Measurements from ENCODE around the gene GLT8D2. TPM values are rescaled to one million over a fixed set of nuclear protein-coding genes. Genes with fewer than 3 reads are reported as not detected.

Gene GLT8D2
- total and polyA plus RNA-seq, 2 donors (not counting 3 experiments of a cell fraction or from before 2014, with no cell fraction given) = 1.7 to 2.6 TPM

DNA sequence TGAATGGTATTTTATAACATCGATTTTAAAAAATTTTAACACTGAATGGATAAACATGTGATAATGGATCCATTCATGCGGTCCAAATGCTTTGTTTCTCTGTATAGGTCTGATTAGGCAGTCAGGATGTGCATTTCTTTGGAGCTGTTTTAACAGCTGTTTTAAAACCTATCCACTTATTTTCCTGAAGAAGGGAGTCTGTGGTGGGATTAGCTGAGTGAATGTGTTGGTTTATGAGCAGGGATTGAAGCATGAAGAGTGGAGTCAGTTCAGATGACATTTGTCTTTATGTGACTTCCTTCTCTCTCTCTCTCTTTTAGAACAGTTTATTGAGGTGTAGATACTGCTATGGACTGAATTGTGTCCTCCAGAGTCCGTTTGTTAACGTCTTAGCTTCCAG is 37.7 kb downstream of the GLT8D2 start:
- Histone ChIP-seq H3K9me1 (replicated peaks; ENCODE audit: control insufficient read depth, extremely low read depth, insufficient read depth, low read length) (no peaks in the 10 kb centered on the region), H3K27ac (ENCODE audit: insufficient read depth, low read depth, low read length) (no peak overlapping the region), H2AFZ (ENCODE audit: low read depth, low read length) (no peak overlapping the region), H3K4me3 (replicated peaks in 1 of 3; ENCODE audit: insufficient read depth in 1 of 3, low read depth in 1 of 3, low read length in 3 of 3) (no peak overlapping the region), H3K27me3 (ENCODE audit: control insufficient read depth in 2 of 2, insufficient read depth in 2 of 2, low read length in 2 of 2) (no peaks in the 10 kb centered on the region), H3K4me2 (ENCODE audit: insufficient read depth, low read length) (no peak overlapping the region), H3K79me2 (ENCODE audit: control insufficient read depth, insufficient read depth, low read length) (no peaks in the 10 kb centered on the region), H4K20me1 (replicated peaks; ENCODE audit: control insufficient read depth, extremely low read depth, insufficient read depth, low read length) (no peaks in the 10 kb centered on the region), H3K4me1 (ENCODE audit: control insufficient read depth, extremely low read depth, insufficient read depth, low read length) (peaks cover 13% of the 10 kb centered on the region), H3K36me3 (ENCODE audit: control insufficient read depth in 2 of 2, extremely low read depth in 1 of 2, insufficient read depth in 2 of 2, low read length in 2 of 2) (no peaks in the 10 kb centered on the region), H3K9me3 (replicated peaks; ENCODE audit: control insufficient read depth, insufficient read depth, low read length) (no peaks in the 10 kb centered on the region), H3K9ac (replicated peaks; ENCODE audit: extremely low read depth, insufficient read depth, low read length) (no peak overlapping the region)
- intact Hi-C loops (cut with micrococcal nuclease) (no loop called here), dilution Hi-C loops (cut with MboI; ENCODE audit: extremely low pct_ligation_motif_present, low sequenced_read_pairs) (no loop called here)
- BruUV-seq (replicated peaks) = no TSS peak
- no peak for TF ChIP-seq POLR2A (IDR thresholded peaks at IDR 0.05; ENCODE audit: low read depth, low read length)
- no peak for TF ChIP-seq MYC (IDR thresholded peaks at IDR 0.05; ENCODE audit: low read depth, low read length)
- no peak for TF ChIP-seq GATA2 (IDR thresholded peaks at IDR 0.05; ENCODE audit: insufficient read depth, insufficient read length, low read depth, low read length)
- TF ChIP-seq POLR2AphosphoS5 (IDR thresholded peaks at IDR 0.05; ENCODE audit: insufficient read depth, low read depth, low read length) = no peak
- TF ChIP-seq FOS (IDR thresholded peaks at IDR 0.05; ENCODE audit: borderline replicate concordance, insufficient read depth, low read length) = no peak
- TF ChIP-seq, protein P1, sequence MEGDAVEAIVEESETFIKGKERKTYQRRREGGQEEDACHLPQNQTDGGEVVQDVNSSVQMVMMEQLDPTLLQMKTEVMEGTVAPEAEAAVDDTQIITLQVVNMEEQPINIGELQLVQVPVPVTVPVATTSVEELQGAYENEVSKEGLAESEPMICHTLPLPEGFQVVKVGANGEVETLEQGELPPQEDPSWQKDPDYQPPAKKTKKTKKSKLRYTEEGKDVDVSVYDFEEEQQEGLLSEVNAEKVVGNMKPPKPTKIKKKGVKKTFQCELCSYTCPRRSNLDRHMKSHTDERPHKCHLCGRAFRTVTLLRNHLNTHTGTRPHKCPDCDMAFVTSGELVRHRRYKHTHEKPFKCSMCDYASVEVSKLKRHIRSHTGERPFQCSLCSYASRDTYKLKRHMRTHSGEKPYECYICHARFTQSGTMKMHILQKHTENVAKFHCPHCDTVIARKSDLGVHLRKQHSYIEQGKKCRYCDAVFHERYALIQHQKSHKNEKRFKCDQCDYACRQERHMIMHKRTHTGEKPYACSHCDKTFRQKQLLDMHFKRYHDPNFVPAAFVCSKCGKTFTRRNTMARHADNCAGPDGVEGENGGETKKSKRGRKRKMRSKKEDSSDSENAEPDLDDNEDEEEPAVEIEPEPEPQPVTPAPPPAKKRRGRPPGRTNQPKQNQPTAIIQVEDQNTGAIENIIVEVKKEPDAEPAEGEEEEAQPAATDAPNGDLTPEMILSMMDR (IDR thresholded peaks at IDR 0.05; ENCODE audit: extremely low read depth in 1 of 2, insufficient read depth in 1 of 2, low read depth in 1 of 2, low read length in 2 of 2) = no peak
- no peak for TF ChIP-seq EZH2 (IDR thresholded peaks at IDR 0.05; ENCODE audit: borderline replicate concordance, low read depth, low read length, severe bottlenecking)
- TF ChIP-seq JUN (IDR thresholded peaks at IDR 0.05; ENCODE audit: borderline replicate concordance, insufficient read depth, insufficient read length, low read depth) = no peak
- TF ChIP-seq, protein P2, sequence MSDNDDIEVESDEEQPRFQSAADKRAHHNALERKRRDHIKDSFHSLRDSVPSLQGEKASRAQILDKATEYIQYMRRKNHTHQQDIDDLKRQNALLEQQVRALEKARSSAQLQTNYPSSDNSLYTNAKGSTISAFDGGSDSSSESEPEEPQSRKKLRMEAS (IDR thresholded peaks at IDR 0.05; ENCODE audit: insufficient read depth, insufficient read length) = no peak
- POLR2A ChIA-PET = no interaction called here
- no peak for FAIRE-seq
- peak; percentile 21 for DNase-seq (ENCODE audit: low read depth, low spot score)
- CTCF ChIA-PET = interaction anchor here (0.5 kb wide), 1 partner anchor 948 kb away, joined by 4 read pairs; no protein-coding TSS in a partner anchor

Data from endothelial cell of umbilical vein (primary cell).